ENCODE results near the gene USP51. TPM values are rescaled to one million over a fixed set of nuclear protein-coding genes. Genes with fewer than 3 reads are reported as not detected.
"Not testable (repeated sequence)": the region's sequence is repeated elsewhere in the genome, so short reads cannot be mapped to it uniquely, and the experiment has no call there.

Gene USP51
- total and polyA plus RNA-seq, 2 of the 13 experiments (the other 11 are each of a cell fraction or from before 2014, with no cell fraction given): not detected

DNA sequence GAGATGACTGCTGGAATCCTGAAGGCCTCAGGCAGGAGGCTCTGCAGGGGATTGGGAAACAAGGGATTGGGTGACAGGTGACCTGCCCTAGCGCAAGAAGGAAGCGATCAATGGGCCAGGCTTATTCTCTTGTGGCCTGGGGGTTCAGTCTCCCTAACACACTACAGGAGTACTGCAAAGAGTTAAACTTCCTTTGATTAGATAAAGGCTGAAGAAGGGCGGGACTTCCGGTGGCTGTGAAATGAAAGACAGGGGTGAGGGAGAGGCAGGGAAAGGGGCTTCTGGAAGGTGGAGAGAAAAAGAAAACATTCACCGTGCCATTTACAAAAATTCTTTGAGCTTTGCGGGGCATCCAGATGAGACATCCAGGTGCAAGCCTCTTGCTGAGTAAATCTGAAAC, 33.9 kb downstream of the USP51 start:
- H3K9ac ChIP-seq (ENCODE audit: insufficient read depth, low read depth, low read length); ATAC-seq; BruUV-seq (replicated peaks); H3K9me3 ChIP-seq (ENCODE audit: low read length); CTCF ChIA-PET (ENCODE audit: low intra/inter-chr PET ratio, low total read pairs); FAIRE-seq; intact Hi-C loops (cut with micrococcal nuclease; ENCODE audit: unreplicated experiment); H2AFZ ChIP-seq (ENCODE audit: low read length); H3K4me3 ChIP-seq (replicated peaks in 1 of 3; ENCODE audit: insufficient read depth in 1 of 3, low read depth in 2 of 3, low read length in 3 of 3); H3K79me2 ChIP-seq (ENCODE audit: insufficient read depth, low read length); DNase-seq (ENCODE audit: low spot score); H3K27me3 ChIP-seq (ENCODE audit: control insufficient read depth in 1 of 2, insufficient read depth in 2 of 2, low read length in 2 of 2); H3K27ac ChIP-seq (ENCODE audit: extremely low read length, insufficient read depth, low read length); H3K36me3 ChIP-seq (replicated peaks in 1 of 2; ENCODE audit: control insufficient read depth in 1 of 2, insufficient read depth in 2 of 2, low read length in 2 of 2); in situ Hi-C loops (cut with HindIII; ENCODE audit: extremely low pct_ligation_motif_present, low pct_unique_long_range_greater_than_20kb); H3K4me2 ChIP-seq (ENCODE audit: low read depth, low read length); POLR2A ChIA-PET; H3K4me1 ChIP-seq (ENCODE audit: insufficient read depth, low read length); H4K20me1 ChIP-seq (ENCODE audit: insufficient read depth, low read length): not testable (repeated sequence)
- no CpG with 5 or more reads among the region's 6 CpGs for WGBS (ENCODE audit: low lambda C conversion rate)

DNA sequence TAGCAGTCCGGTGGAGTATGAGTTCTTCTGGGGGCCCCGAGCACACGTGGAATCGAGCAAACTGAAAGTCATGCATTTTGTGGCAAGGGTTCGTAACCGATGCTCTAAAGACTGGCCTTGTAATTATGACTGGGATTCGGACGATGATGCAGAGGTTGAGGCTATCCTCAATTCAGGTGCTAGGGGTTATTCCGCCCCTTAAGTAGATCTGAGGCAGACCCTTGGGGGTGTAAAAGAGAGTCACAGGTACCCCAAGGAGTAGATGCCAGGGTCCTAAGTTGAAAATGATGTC, 36.9 kb downstream of the USP51 start:
- WGBS (ENCODE audit: low lambda C conversion rate): 0% methylated on average over 1 of the region's 9 CpGs
- Histone ChIP-seq H3K9me3 (ENCODE audit: low read length) (no peaks in the 10 kb centered on the region), H4K20me1 (ENCODE audit: insufficient read depth, low read length) (no peaks in the 10 kb centered on the region), H3K9ac (ENCODE audit: insufficient read depth, low read depth, low read length) (no peak overlapping the region), H3K4me3 (replicated peaks in 1 of 3; ENCODE audit: insufficient read depth in 1 of 3, low read depth in 2 of 3, low read length in 3 of 3) (peak overlapping the region; percentile 49 to 64 (median 62); a peak in 5 of 6 replicates), H3K4me2 (ENCODE audit: low read depth, low read length) (peak overlapping the region; percentile 74), H3K4me1 (ENCODE audit: insufficient read depth, low read length) (no peaks in the 10 kb centered on the region), H3K27me3 (ENCODE audit: control insufficient read depth in 1 of 2, insufficient read depth in 2 of 2, low read length in 2 of 2) (no peaks in the 10 kb centered on the region), H3K27ac (ENCODE audit: extremely low read length, insufficient read depth, low read length) (no peak overlapping the region), H3K79me2 (ENCODE audit: insufficient read depth, low read length) (no peaks in the 10 kb centered on the region), H2AFZ (ENCODE audit: low read length) (no peak overlapping the region), H3K36me3 (replicated peaks in 1 of 2; ENCODE audit: control insufficient read depth in 1 of 2, insufficient read depth in 2 of 2, low read length in 2 of 2) (no peaks in the 10 kb centered on the region)
- no peak for DNase-seq (ENCODE audit: low spot score)
- intact Hi-C loops (cut with micrococcal nuclease; ENCODE audit: unreplicated experiment) (no loop called here), in situ Hi-C loops (cut with HindIII; ENCODE audit: extremely low pct_ligation_motif_present, low pct_unique_long_range_greater_than_20kb) (no loop called here)
- CTCF ChIA-PET (ENCODE audit: low intra/inter-chr PET ratio, low total read pairs): no interaction called here
- no TSS peak for BruUV-seq (replicated peaks)
- no peak; the same call in 2 of the 3 replicates for ATAC-seq
- TF ChIP-seq RFXANK (CRISPR knock-in tag; IDR thresholded peaks at IDR 0.05) (no peak), RAD51 (IDR thresholded peaks at IDR 0.05; ENCODE audit: borderline replicate concordance) (no peak), ZBTB8A (CRISPR knock-in tag; IDR thresholded peaks at IDR 0.05; ENCODE audit: borderline replicate concordance, low read depth) (no peak), FOXA3 (CRISPR knock-in tag; IDR thresholded peaks at IDR 0.05) (no peak), ZNF501 (CRISPR knock-in tag; IDR thresholded peaks at IDR 0.05) (no peak), ZBTB42 (CRISPR knock-in tag; IDR thresholded peaks at IDR 0.05) (no peak), ZNF552 (CRISPR knock-in tag; IDR thresholded peaks at IDR 0.05; ENCODE audit: borderline replicate concordance) (no peak), ZNF354B (CRISPR knock-in tag; IDR thresholded peaks at IDR 0.05) (no peak), ZNF768 (CRISPR knock-in tag; IDR thresholded peaks at IDR 0.05) (no peak)
- POLR2A ChIA-PET: no interaction called here
- no peak for FAIRE-seq

All from HepG2 (cell line).